Tibial nerve (tissue), 3 donors: Measurements from ENCODE around the gene SLC6A13.

ENCODE experiments used
- CTCF ChIP-seq, 5 experiments: fragments of 200-600 bp in 3 of 5; fragments of 450-650 bp in 2 of 5; sonication (generic) in 3 of 5; IDR thresholded peaks; one replicate each; pipeline ENCODE4 v1.5.1; 2016 to 2019; ENCODE audit warnings: antibody characterized with exemption in 5 of 5, mild to moderate bottlenecking in 3 of 5, moderate library complexity in 2 of 5
- POLR2A ChIP-seq, 2 donors: fragments of 450-650 bp; IDR thresholded peaks; one replicate each; pipeline ENCODE4 v1.6.1; 2017; ENCODE audit warnings: antibody characterized with exemption in 2 of 2, mild to moderate bottlenecking in 2 of 2, moderate library complexity in 2 of 2

- TF ChIP-seq POLR2A (IDR thresholded peaks at IDR 0.05) = no peak
- TF ChIP-seq CTCF (IDR thresholded peaks at IDR 0.05) = no peak
These were observed 10.7 kb upstream of the SLC6A13 start for GRCh38 chr12:273382-273781.
